NCI-H1436 treated with DMSO at 0.1 percent for 48 hours (cell line): Measurements from ENCODE around the gene PRSS57.
A peak's percentile ranks its signal among the peaks of the same experiment; 100 is the strongest.
"Not testable (repeated sequence)": the region's sequence is repeated elsewhere in the genome, so short reads cannot be mapped to it uniquely, and the experiment has no call there.

ENCODE experiments used
- DNase-seq: peaks from one replicate; lab custom pipeline; 2025; lab: John Stamatoyannopoulos, UW

PRSS57 gene

DNA sequence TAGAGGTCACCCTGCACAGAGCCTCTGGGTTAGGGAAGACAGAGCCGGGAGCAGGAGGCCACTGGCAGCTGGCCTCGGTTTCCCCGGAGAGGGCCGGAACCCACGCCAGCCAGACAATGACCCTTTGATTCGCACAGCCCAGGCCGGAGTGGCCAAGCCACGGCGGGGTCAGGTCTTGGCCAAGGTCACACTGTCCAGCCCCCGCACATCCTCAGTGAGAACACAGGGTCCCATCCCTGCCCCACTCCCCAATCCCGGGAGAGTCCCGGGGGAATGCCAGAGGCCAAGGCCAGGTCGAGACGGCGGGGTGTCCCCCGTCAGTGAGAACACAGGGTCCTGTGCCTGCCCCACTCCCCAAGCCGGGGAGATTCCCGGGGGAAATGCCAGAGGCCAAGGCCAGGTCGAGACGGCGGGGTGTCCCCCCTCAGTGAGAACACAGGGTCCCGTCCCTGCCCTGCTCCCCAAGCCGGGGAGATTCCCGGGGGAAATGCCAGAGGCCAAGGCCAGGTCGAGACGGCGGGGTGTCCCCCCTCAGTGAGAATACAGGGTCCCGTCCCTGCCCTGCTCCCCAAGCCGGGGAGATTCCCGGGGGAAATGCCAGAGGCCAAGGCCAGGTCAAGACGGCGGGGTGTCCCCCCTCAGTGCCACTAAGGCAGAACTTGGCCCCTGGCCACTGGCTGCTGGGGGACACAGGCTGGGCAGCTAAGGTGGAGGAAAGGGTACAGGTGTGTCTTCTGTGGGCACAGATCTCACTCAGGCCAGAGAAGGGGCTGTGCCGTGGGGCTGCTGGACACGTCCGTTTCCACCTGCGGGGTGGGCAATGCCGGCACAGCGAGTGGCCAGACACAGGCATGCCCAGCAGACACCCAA, 20.7 kb downstream of the PRSS57 start:
- DNase-seq = no peak

GRCh38 chr19:670609-671075, 24.6 kb downstream of the PRSS57 start:
- DNase-seq = no peak

- not testable (repeated sequence) for DNase-seq
Measured at GRCh38 chr19:668675-669434, 26.4 kb downstream of the PRSS57 start.

- DNase-seq = not testable (repeated sequence)
Measured at GRCh38 chr19:666985-667573, 28.2 kb downstream of the PRSS57 start.

- peak; percentile 47 for DNase-seq
Measured at GRCh38 chr19:664913-665443, 30.3 kb downstream of the PRSS57 start.

GRCh38 chr19:663682-664117, 31.6 kb downstream of the PRSS57 start:
- no peak for DNase-seq

- DNase-seq = peak; percentile 56
Measured at GRCh38 chr19:662962-663681, 32.1 kb downstream of the PRSS57 start, which contains the start of gene RNF126. Gene RNF126 (minus strand): TSS chr19:663214. CDS start chr19:663121, 93 bp downstream.

DNA sequence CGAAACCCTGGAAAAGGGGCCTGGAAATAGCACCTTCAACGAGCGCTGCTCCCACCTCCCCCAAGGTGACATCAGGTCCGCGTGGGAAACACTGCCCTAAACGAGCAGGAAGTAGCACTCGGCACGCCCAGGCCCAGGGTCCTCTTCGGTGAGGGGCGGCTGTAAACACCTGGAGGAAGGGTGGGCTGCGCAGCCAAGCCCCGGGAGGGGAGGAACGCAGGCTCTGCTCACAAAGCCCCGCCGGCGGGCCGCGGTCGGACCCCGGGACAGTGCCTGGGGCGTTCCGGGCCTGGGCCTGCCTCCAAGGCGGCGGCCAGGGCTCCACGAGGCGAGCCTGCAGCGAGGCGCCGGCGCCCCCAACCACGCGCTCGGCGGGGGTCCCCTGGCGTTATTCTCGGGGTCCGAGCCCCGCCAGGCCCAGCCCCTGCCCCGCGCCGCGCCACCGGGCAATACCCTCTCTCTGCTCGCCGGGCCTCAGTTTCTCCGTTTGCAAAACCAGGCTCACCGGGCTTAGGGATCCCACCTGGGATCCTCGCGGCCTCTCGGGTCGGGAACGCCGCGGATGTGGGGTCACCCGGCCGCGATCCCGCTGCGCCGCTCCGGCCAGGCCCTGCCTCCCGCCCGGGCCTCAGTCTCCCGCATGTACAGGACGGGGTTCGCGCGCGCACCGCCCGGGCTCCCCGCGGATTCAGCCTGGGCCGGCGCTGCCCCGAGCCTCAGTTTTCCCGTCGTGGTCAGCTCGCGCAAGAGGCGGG, 32.9 kb downstream of the PRSS57 start:
- DNase-seq = no peak

DNA sequence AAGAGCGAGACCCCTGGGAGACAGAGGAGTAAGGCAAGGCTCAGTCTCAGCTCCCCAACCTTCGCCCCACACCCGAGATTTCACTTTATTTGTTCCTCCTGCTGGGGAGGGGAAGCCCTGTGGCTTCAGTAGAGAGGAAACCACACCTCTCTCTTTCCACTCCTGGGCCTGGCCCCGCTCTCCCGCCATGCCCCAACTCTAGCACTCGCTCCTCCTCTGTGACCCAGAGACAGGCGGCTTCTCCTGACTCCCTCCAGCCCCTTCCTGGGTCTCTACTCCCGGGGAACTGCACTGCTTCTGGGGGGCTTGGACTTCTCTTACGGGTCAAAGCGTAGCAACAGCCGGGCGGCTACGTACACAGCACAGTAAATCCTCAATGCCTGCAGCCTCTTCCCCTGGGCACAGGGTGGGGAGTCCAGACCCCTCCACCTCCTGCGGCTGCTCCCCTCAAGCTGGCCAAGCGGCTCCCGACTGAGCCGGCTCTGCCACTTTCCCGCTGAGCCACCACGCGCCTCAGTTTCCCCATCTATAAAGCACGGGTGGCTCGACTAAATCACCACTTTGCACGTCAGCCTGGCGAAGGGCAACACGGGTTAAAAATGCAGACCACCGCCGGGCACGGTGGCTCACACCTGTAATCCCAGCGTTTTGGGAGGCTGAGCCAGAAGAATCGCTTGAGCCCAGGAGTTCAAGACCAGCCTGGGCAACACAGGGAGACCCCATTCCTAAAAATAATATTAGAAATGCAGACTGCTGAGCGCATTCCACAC, 33.6 kb downstream of the PRSS57 start:
- DNase-seq = no peak

GRCh38 chr19:660793-661426, 34.3 kb downstream of the PRSS57 start:
- no peak for DNase-seq

- DNase-seq = no peak
Measured at GRCh38 chr19:658916-659839, 36.1 kb downstream of the PRSS57 start.

DNA sequence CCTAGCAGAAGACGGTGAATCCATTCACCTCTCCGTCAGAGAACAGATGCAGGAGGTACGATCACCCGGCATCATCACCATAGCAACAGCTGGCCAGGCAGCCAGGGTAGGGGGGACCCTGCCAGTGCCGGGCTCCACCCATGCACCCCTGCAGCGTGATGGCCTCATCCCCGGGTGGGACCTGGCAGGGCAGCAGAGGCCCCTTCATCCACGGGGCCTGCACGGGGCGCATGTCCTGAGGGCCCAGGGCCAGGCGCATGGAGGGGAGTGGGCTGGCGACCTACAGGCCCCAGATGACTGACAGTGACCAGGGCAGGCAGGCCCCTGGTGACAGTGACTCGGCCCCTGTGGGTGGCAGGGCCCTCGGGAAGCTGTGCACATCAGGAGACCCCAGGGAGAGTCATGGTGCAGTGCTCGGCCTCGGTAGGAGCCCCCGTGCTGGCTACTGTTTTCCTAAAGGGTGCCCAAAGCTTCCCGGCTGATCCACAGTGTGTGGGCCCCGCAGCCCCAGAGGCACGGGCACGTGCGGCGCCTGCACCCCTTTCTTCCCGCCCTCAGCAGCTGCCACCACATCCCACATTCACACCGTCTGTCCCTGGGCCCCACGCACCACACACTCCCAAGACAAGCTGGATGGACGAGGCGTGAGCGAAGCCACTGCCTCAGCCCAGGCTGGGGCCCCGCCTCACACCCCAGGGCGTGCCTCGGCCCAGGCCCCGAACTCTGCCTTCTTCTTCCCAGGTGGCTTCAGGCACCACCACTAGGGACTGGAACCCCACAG, 37.0 kb downstream of the PRSS57 start:
- no peak for DNase-seq

DNA sequence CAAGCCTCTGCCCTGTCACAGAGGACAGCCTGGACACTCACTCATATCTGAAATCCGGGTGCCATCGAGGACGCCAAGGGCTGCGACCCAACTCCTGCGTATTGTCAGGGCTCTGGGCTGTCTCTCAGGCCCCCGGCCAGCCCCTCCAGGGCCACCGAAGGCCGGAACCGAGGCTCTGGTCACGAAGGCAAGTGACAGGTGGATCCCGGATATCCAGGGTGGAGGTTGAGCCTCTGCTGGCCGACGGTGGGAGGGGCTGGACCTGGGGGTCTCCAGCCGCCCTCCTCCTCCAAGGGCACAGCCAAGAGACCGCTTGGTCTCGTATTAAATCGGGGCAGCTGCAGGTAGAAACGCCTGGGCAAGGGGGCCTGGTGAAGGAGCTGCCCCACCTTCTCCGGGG, 37.6 kb downstream of the PRSS57 start:
- no peak for DNase-seq

DNA sequence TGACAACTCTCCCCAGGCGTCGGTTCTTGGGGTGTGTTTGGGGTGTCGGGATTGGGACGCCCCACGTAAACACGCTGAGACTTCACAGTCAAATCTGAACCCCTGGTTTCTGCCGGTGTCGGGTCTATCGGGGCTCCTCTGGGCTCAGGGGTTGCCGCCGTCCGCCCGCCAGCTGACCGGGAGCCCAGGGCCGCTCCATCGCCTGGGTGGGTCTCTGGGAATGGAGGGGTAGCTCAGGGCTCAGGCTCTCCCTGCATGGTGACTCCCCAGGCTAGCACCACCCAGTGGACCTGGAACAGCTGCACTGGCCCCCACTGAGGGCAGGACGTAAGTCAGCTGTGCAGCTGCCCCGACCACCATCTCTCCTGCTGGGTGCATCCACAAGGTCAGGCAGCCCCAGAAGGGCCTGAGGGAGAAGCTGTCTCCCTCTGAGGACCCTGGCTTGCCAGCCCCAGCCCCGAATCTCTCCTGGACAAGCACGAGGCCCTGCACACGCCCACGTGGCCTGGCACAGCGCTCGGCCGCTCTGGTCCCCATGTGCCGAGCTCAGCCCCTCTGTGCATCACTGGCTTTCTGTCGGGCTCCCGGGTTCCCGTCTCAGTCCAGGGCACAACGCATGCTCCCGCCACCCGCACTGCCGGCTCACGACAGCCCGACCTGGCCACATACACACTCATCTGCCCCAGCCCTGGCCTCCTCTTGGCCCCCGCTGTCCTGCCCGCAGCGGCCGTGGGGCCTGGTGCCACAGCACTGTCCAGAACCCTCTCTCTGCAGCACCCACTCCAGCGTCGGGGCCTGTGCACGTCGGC, 38.3 kb downstream of the PRSS57 start:
- DNase-seq = no peak

DNA sequence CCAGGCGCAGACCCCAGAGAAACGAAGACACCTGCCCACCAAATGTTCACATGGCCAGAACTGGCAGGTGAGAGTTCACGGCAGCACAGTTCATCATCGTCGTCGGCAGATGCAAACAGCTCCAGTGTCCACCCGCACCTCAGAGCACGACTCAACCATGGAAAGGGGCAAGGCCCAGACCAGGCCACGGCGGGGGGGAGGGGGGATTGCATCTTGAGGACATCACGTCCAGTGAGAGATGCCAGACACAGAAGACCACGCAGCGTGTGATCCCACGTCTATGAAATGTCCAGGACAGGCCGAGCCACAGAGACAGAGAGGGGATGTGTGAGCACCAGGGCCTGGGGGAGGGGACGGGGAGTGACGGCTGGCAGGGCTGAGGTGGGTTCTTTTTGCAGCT, 39.6 kb downstream of the PRSS57 start:
- DNase-seq = no peak

GRCh38 chr19:653425-653824, 41.8 kb downstream of the PRSS57 start:
- DNase-seq = no peak
